AG04449 (cell line): Measurements from ENCODE around the gene HRC.

ENCODE experiments used
- CTCF ChIA-PET: fragments of 350-600 bp; formaldehyde crosslinking; extraction: SDS; loops from one replicate; lab custom pipeline; 2021; ENCODE audit warnings: antibody characterized with exemption; lab: Yijun Ruan, JAX
- POLR2A ChIA-PET: fragments of 400-600, 350-600 bp; formaldehyde crosslinking; extraction: SDS; loops from one replicate; lab custom pipeline; 2020; ENCODE audit warnings: antibody characterized with exemption, inconsistent platforms; lab: Yijun Ruan, JAX
- DNase-seq: peaks from one replicate; pipeline ENCODE4 v3.0.0-alpha.2; 2010; ENCODE audit warnings: low read depth, low spot score
- H3K4me3 ChIP-seq: 2 replicates; pipeline ENCODE4 v1.5.1; 2011; ENCODE audit warnings: low read depth, mild to moderate bottlenecking, control low read depth, low read length
- TF ChIP-seq, protein P1 (sequence below): IDR thresholded peaks from one replicate; pipeline ENCODE4 v1.5.1; 2011; ENCODE audit warnings: mild to moderate bottlenecking, moderate library complexity, low read length, control low read depth, inconsistent platforms; ENCODE audit not compliant: insufficient read depth; ENCODE audit errors: missing control alignments

Gene HRC

GRCh38 chr19:49155005-49155819 lies at the start of gene HRC:
HRC (minus strand) TSS chr19:49155396; CDS start chr19:49155237, 159 bp downstream.
- POLR2A ChIA-PET, result no interaction called here
- TF ChIP-seq, protein P1, sequence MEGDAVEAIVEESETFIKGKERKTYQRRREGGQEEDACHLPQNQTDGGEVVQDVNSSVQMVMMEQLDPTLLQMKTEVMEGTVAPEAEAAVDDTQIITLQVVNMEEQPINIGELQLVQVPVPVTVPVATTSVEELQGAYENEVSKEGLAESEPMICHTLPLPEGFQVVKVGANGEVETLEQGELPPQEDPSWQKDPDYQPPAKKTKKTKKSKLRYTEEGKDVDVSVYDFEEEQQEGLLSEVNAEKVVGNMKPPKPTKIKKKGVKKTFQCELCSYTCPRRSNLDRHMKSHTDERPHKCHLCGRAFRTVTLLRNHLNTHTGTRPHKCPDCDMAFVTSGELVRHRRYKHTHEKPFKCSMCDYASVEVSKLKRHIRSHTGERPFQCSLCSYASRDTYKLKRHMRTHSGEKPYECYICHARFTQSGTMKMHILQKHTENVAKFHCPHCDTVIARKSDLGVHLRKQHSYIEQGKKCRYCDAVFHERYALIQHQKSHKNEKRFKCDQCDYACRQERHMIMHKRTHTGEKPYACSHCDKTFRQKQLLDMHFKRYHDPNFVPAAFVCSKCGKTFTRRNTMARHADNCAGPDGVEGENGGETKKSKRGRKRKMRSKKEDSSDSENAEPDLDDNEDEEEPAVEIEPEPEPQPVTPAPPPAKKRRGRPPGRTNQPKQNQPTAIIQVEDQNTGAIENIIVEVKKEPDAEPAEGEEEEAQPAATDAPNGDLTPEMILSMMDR, result no peak
- no peak for DNase-seq
- CTCF ChIA-PET, result interaction anchor here (1.0 to 1.7 kb wide), 2 partner anchors 9 to 71 kb away, joined by 3 to 5 read pairs; no protein-coding TSS in a partner anchor
- no peak within 1 kb of the TSS for H3K4me3 ChIP-seq

DNA sequence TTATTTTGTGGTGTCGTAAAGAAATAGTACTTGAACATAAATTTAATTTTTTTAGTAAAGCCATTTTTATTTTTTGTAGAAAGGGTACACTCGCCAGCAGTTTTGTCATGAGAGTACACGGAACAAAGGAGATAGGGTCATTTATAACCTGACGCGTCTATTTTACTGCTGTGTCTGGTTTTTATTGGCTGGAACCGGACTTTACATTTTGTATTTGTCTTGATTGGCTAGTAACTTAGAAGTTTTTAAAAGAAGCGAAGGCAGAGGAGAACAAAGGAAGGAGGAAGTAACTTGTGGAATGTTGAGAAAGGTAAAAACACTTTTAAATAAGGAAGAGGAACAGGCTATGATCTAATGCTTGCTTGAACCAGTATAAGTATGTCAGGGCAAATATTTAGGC lies 45.8 kb upstream of the HRC start:
- POLR2A ChIA-PET, result no interaction called here
- no peak for DNase-seq

GRCh38 chr19:49200238-49200862 lies 45.2 kb upstream of the HRC start:
- TF ChIP-seq, protein P1, result no peak
- H3K4me3 ChIP-seq, result no peak overlapping the region
- no peak for DNase-seq
- ChIA-PET POLR2A (no interaction called here), CTCF (interaction anchor here (2.1 to 6.3 kb wide), 7 partner anchors 8 to 126 kb away, joined by 14 to 121 read pairs (median 29); no protein-coding TSS in a partner anchor)

More for the DNA sequence above, 45.8 kb upstream of the HRC start:
- no peak overlapping the region for H3K4me3 ChIP-seq
- CTCF ChIA-PET, result interaction anchor here (1.0 kb wide), 1 partner anchor 103 kb away, joined by 3 read pairs; no protein-coding TSS in a partner anchor
- TF ChIP-seq, protein P1, result no peak

DNA sequence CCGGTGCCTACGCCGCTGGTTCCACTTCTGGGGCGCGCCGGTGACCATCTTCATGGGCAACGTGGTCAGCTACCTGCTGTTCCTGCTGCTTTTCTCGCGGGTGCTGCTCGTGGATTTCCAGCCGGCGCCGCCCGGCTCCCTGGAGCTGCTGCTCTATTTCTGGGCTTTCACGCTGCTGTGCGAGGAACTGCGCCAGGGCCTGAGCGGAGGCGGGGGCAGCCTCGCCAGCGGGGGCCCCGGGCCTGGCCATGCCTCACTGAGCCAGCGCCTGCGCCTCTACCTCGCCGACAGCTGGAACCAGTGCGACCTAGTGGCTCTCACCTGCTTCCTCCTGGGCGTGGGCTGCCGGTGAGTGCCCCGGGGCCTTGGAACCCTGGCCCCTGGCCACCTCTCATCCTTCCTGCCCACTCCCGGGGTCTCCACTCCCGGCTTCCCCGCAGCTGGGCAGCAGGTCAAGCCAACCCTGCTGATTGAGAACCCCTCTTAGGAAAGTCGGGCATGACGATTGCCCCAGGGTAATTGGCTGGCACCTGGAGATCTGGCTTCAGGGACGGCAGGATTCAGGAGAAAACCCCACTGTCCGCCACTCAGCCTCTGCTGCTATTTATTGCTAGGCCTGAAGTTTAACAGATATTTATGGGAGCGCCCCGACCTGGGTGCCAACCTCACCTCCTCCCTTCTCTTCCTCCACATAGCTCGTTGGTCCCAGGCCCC lies 41.5 kb upstream of the HRC start:
- POLR2A ChIA-PET, result no interaction called here
- no peak for DNase-seq
- TF ChIP-seq, protein P1, result no peak

DNA sequence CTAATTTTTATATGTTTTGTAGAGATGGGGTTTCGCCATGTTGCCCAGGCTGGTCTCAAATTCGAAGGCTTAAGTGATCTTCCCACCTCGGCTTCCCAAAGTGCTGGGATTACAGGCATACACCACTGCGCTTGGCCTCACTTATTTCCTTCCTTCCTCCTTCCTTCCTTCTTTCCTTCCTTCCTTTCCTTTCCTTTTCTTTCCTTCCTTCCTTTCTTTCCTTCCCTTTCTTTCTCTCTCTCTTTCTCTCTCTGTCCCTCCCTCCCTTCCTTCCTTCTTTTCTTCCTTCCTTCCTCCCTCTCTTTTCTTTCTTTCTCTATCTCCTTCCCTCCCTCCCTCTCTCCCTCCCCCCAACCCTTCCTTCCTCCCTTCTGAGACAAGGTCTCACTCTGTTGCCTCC lies 39.2 kb upstream of the HRC start:
- TF ChIP-seq, protein P1, result no peak
- no peak for DNase-seq
- ChIA-PET CTCF (interaction anchor here (6.3 kb wide), 1 partner anchor 7 kb away, joined by 121 read pairs; no protein-coding TSS in a partner anchor), POLR2A (no interaction called here)
- H3K4me3 ChIP-seq, result no peak overlapping the region

More for the DNA sequence above, 41.5 kb upstream of the HRC start:
- H3K4me3 ChIP-seq, result no peak overlapping the region
- CTCF ChIA-PET, result interaction anchor here (0.6 to 6.3 kb wide), 8 partner anchors 10 to 197 kb away, joined by 3 to 121 read pairs (median 4); no protein-coding TSS in a partner anchor
